Activated T-cell treated with anti-CD3 and anti-CD28 coated beads, Interleukin-2, amount 50 U/mL, for 72 hours (primary cell): ENCODE measurements around the gene PALLD. TPM values are rescaled to one million over a fixed set of nuclear protein-coding genes. Genes with fewer than 3 reads are reported as not detected.

Experiments
- ATAC-seq, 2 donors: fragments of 150-1000 bp; cut with Tn5 transposase; replicated peaks in 1 of 2; 2 replicates each; pipeline ENCODE4 v1.10.0; 2021; ENCODE audit warnings: moderate library complexity in 2 of 2, mild to moderate bottlenecking in 1 of 2
- DNase-seq, 2 donors: peaks; one replicate each; pipeline ENCODE4 v3.0.0; 2021 to 2022; ENCODE audit warnings: mixed read lengths in 1 of 2
- H3K27ac Mint-ChIP-seq: one replicate; pipeline ENCODE4 v1.8.0; 2022; ENCODE audit warnings: mild to moderate bottlenecking, moderate library complexity, mixed read lengths
- H3K27me3 Mint-ChIP-seq: one replicate; pipeline ENCODE4 v1.8.0; 2022; ENCODE audit warnings: low read depth, mixed read lengths
- H3K36me3 Mint-ChIP-seq, 2 donors: one replicate each; pipeline ENCODE4 v1.8.0; 2022; ENCODE audit warnings: mixed read lengths in 2 of 2, mild to moderate bottlenecking in 1 of 2; ENCODE audit not compliant: insufficient read depth in 2 of 2
- H3K4me1 Mint-ChIP-seq: one replicate; pipeline ENCODE4 v1.8.0; 2022; ENCODE audit warnings: low read depth, mixed read lengths
- H3K4me3 Mint-ChIP-seq, 2 donors: one replicate each; pipeline ENCODE4 v1.8.0; 2022; ENCODE audit warnings: mild to moderate bottlenecking in 2 of 2, mixed read lengths in 2 of 2, moderate library complexity in 2 of 2
- H3K9me3 Mint-ChIP-seq, 2 donors: one replicate each; pipeline ENCODE4 v1.8.0; 2022; ENCODE audit warnings: mixed read lengths in 2 of 2
- total RNA-seq, 2 donors: library from RNA; stranded (reverse); gene quantifications; one replicate each; pipeline ENCODE4 v1.2.3, GENCODE V29; 2022

PALLD gene
- total RNA-seq, 2 donors from 2014 or later: 13.5 to 16.7 TPM

DNA sequence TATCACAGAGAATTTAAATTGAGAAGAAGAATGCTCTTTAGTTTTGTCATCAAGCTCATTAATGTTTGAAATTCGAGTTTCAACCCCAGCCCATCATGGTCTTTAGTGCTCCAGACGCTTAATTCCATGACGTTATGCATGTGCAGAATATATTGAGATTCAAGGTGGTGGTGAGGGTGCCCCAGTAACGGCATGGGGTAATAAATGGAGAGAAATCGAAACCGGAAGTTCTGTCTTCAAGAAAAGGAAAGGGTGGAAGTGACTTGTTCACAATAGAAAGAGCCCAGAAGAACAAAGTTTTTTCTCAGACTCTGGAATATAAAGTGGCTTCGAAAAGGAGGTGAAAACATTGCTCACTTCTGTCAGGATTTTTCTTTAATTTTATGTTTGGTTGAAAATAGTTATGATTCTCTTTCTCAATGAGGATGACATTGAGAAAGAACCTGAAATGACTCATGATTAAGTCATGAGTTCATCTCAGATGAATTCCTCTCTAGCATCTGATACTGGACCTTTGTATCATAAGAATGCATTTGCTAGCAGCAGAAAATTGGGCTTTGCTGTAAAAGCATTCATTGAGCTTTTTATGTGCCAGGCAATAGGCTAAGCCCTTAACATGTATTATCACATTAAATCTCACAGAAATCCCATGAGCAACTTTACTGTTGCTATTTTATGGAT lies 15.8 kb upstream of the PALLD start:
- Mint-ChIP-seq H3K27ac (peak overlapping the region; percentile 94), H3K4me3 (peak overlapping the region; percentile 96 to 98), H3K36me3 (no peaks in the 10 kb centered on the region), H3K9me3 (no peaks in the 10 kb centered on the region), H3K4me1 (peaks cover 63% of the 10 kb centered on the region), H3K27me3 (peaks cover 8% of the 10 kb centered on the region)
- DNase-seq: peak; percentile 21 to 32
- peak; percentile 58 to 62 for ATAC-seq

DNA sequence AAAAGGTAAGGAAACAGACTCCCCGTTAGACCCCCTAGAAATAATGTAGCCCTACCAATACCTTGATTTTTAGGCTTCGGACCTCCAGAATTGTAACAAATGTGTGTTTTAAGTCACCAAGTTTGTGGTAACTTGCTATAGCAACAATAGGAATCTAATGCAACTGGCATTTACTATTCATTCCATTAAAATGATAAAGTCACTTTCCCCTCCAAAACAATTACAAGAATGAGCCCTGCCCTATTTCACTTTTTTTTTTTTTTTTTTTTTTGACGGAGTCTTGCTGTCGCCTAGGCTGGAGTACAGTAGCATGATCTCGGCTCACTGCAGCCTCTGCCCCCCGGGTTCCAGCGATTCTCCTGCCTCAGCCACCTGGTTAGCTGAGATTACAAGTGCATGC lies 13.0 kb upstream of the PALLD start:
- DNase-seq (no peak), ATAC-seq (no peak)
- Mint-ChIP-seq H3K4me3 (no peak overlapping the region), H3K27ac (no peak overlapping the region), H3K4me1 (peaks cover 60% of the 10 kb centered on the region), H3K36me3 (no peaks in the 10 kb centered on the region), H3K27me3 (no peaks in the 10 kb centered on the region), H3K9me3 (no peaks in the 10 kb centered on the region)

DNA sequence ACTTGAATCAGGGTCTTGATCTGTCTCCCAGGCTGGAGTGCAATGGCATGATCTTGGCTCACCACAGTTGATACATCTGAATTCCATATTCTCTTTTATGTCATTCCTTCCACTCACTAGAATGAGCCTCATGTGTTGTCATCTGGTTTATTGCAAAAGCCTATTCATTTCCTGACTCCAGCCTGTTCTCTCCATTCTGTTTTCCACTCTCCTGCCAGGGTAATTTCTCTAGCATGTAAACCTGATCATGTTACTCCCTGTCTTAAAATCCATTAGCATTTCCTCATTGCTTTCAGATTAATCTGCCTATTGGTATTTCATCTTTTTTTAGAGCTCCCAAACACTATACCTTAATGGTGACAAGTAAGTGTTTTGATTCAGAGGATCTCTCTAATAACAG lies 12.2 kb upstream of the PALLD start:
- H3K36me3 Mint-ChIP-seq: no peaks in the 10 kb centered on the region
- H3K27ac Mint-ChIP-seq: peak overlapping the region; percentile 55
- no peak for ATAC-seq
- H3K27me3 Mint-ChIP-seq: no peaks in the 10 kb centered on the region
- no peak overlapping the region for H3K4me3 Mint-ChIP-seq
- no peaks in the 10 kb centered on the region for H3K9me3 Mint-ChIP-seq
- H3K4me1 Mint-ChIP-seq: peaks cover 52% of the 10 kb centered on the region
- no peak for DNase-seq

GRCh38 chr4:168485156-168485910 lies 11.5 kb upstream of the PALLD start:
- Mint-ChIP-seq H3K4me1 (peaks cover 50% of the 10 kb centered on the region), H3K36me3 (no peaks in the 10 kb centered on the region), H3K27me3 (no peaks in the 10 kb centered on the region), H3K9me3 (no peaks in the 10 kb centered on the region), H3K4me3 (no peak overlapping the region), H3K27ac (no peak overlapping the region)
- no peak for DNase-seq
- no peak for ATAC-seq

DNA sequence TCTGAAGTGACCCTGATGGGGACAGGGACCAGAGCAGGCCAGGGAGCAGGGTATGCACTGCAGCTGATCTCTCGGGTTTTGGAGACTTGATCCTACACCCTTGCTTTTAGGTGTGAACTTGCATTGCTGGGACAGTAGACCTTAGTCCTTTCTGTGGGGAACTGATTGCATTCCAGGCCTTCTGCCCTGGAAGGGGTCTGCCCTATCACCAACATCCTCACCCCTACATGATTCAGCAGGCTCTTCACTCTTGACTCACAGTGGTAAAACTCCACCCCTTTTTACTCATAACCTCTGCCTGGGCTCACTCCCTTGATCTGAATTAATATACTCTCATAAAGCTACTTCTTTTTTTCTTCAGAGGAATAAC lies 10.0 kb upstream of the PALLD start:
- H3K27ac Mint-ChIP-seq: no peak overlapping the region
- no peaks in the 10 kb centered on the region for H3K27me3 Mint-ChIP-seq
- H3K4me3 Mint-ChIP-seq: no peak overlapping the region
- H3K36me3 Mint-ChIP-seq: no peaks in the 10 kb centered on the region
- DNase-seq (peak; percentile 31 to 39), ATAC-seq (peak; percentile 99)
- peaks cover 34% of the 10 kb centered on the region for H3K4me1 Mint-ChIP-seq
- no peaks in the 10 kb centered on the region for H3K9me3 Mint-ChIP-seq

DNA sequence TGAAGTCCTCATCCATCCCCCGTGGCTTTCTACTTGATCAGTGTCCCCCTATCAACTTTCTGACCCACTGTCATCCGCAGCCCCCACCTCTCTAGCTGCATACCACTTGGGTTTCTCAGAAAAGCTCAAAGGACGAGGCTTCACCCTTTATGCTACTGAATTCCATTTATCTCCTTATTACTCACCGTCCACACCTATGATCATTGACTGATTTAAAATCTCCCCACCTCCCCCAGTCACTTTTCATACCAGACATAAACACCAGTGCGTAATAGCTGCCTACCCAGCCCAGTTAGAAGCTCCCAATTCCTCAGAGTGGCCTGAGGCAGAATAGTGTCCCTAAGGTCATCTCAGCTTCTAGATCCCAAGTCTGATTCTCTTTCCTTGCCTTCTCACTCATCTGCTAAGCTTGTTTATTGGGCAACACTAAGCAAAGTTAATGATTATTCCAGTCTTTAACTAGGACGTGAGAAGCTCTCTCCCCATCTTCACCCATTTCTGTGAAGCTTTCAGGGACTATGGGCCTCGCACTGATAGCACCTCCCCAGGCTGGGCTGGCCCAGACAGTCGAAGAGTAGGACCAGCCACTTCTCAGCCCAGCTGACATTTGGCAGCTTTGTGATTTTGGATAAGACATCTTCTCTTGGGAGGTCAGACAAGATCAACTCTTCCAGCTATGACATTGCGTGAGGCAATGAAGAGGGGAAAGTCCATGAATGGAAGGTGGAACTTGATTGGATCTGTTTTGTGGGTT lies 9.4 kb upstream of the PALLD start:
- peak in 1 of 2 donors; percentile 5 for DNase-seq
- peak; percentile 65 to 68 for ATAC-seq
- Mint-ChIP-seq H3K27me3 (no peaks in the 10 kb centered on the region), H3K27ac (no peak overlapping the region), H3K36me3 (no peaks in the 10 kb centered on the region), H3K4me1 (peaks cover 28% of the 10 kb centered on the region), H3K9me3 (no peaks in the 10 kb centered on the region), H3K4me3 (peak overlapping the region in 1 of 2 donors; percentile 3)

GRCh38 chr4:168488869-168489274 lies 8.0 kb upstream of the PALLD start:
- Mint-ChIP-seq H3K9me3 (no peaks in the 10 kb centered on the region), H3K4me1 (peaks cover 24% of the 10 kb centered on the region), H3K36me3 (no peaks in the 10 kb centered on the region), H3K27ac (no peak overlapping the region), H3K4me3 (no peak overlapping the region), H3K27me3 (peaks cover 7% of the 10 kb centered on the region)
- DNase-seq (no peak), ATAC-seq (no peak)

DNA sequence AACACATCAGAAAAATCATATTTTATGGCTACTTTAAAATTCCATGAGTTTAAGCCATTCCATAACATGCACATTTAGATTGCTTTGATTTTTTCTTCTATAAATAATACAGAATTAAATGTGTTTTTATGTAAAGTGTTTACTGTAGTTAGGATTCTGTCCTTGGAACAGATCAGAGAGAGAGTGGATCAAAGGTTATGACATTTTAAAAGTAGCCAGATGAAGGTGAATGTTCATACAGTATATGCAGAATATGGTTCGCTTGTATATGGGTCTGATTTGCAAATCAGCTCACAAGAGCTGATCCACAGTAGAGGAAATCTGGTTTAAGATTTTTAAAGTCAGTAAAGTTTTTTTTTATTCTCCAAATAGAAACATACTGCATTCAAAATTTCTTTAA lies 7.2 kb upstream of the PALLD start:
- no peak for ATAC-seq
- H3K27me3 Mint-ChIP-seq: peaks cover 7% of the 10 kb centered on the region
- no peak overlapping the region for H3K27ac Mint-ChIP-seq
- H3K4me1 Mint-ChIP-seq: peaks cover 18% of the 10 kb centered on the region
- no peak for DNase-seq
- H3K9me3 Mint-ChIP-seq: no peaks in the 10 kb centered on the region
- no peak overlapping the region for H3K4me3 Mint-ChIP-seq
- H3K36me3 Mint-ChIP-seq: no peaks in the 10 kb centered on the region

DNA sequence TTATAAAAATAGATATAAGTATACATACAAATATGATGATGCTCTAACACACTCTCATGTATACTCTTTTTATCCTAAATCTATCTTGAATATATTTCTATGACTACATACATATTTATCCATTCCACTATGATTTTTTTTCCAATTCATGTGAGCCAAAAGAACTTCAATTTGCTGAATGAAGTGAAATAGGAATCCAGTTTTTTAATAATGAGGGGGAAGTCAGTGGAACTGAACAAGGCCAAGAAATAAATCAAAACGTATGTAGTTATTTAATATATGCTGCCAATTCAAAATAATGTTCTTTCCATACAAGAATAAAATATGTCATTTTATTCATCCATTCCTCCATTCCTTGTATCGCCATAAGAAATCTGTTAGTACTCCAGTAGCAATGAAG lies 6.1 kb upstream of the PALLD start:
- no peaks in the 10 kb centered on the region for H3K36me3 Mint-ChIP-seq
- no peak overlapping the region for H3K4me3 Mint-ChIP-seq
- ATAC-seq (no peak), DNase-seq (no peak)
- peaks cover 7% of the 10 kb centered on the region for H3K27me3 Mint-ChIP-seq
- no peaks in the 10 kb centered on the region for H3K9me3 Mint-ChIP-seq
- H3K4me1 Mint-ChIP-seq: peaks cover 16% of the 10 kb centered on the region
- H3K27ac Mint-ChIP-seq: no peak overlapping the region

- H3K27me3 Mint-ChIP-seq: peaks cover 7% of the 10 kb centered on the region
- H3K36me3 Mint-ChIP-seq: no peaks in the 10 kb centered on the region
- H3K4me3 Mint-ChIP-seq: no peak overlapping the region
- H3K27ac Mint-ChIP-seq: no peak overlapping the region
- DNase-seq (no peak), ATAC-seq (no peak)
- no peaks in the 10 kb centered on the region for H3K9me3 Mint-ChIP-seq
- peaks cover 14% of the 10 kb centered on the region for H3K4me1 Mint-ChIP-seq
Observed at GRCh38 chr4:168491563-168491962, 5.3 kb upstream of the PALLD start.

DNA sequence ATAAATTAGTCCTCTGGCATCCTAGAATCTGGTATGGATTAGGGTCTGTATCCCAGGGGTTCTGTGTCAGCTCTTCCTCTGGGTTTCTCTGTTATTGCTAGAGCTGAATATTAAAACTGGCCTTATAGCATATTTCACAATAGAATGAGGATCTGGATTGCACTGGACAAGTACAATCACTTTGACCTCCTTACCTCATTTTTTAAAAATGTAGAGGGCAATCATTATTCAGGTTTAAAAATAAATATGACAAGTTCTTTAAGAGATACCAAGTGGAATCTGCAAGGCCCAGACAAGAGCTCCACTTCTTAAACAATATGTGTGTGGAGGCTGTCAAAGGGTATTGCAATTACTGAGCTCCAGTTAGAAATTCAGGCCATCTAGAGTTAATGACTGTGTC lies 1.4 kb downstream of the PALLD start:
- no peak overlapping the region for H3K27ac Mint-ChIP-seq
- H3K4me3 Mint-ChIP-seq: no peak overlapping the region
- H3K9me3 Mint-ChIP-seq: no peaks in the 10 kb centered on the region
- no peaks in the 10 kb centered on the region for H3K4me1 Mint-ChIP-seq
- H3K36me3 Mint-ChIP-seq: no peaks in the 10 kb centered on the region
- H3K27me3 Mint-ChIP-seq: peaks cover 7% of the 10 kb centered on the region
- DNase-seq (no peak), ATAC-seq (no peak)

- Mint-ChIP-seq H3K4me3 (no peak overlapping the region), H3K27me3 (peaks cover 5% of the 10 kb centered on the region), H3K9me3 (no peaks in the 10 kb centered on the region), H3K27ac (no peak overlapping the region), H3K4me1 (no peaks in the 10 kb centered on the region), H3K36me3 (no peaks in the 10 kb centered on the region)
- ATAC-seq: no peak
- DNase-seq: no peak
Observed at GRCh38 chr4:168499241-168499640, 2.4 kb downstream of the PALLD start.

DNA sequence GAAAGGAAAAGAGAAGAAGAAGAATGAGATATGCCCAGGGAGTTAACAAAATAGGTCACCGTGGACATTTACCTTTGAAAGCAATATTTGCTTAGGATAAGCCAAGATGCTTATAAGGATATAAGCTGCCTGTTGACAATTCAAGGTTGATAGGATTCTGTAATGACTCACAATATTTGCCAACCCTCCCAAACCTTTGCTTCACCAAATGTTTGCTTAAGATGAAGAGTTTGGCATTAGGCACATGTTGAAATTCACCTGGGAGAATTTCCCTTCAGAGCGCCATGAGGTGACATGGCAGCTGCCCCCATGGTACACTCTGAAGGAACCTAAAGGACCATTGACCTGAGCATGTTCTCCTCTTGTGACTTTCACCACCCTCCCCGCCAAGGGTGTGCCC lies 4.6 kb downstream of the PALLD start:
- Mint-ChIP-seq H3K27me3 (peaks cover 5% of the 10 kb centered on the region), H3K36me3 (no peaks in the 10 kb centered on the region), H3K27ac (no peak overlapping the region), H3K4me1 (no peaks in the 10 kb centered on the region), H3K9me3 (no peaks in the 10 kb centered on the region), H3K4me3 (no peak overlapping the region)
- no peak for DNase-seq
- no peak for ATAC-seq
